Measurements from ENCODE around the gene SRSF12.
"Not testable (repeated sequence)": the region's sequence is repeated elsewhere in the genome, so short reads cannot be mapped to it uniquely, and the experiment has no call there.

The SRSF12 gene

GRCh38 chr6:89069536-89070163 lies 48.2 kb downstream of the SRSF12 start:
- no peak for DNase-seq

GRCh38 chr6:89068695-89069094 lies 49.2 kb downstream of the SRSF12 start:
- DNase-seq: no peak

GRCh38 chr6:89067796-89068195 lies 50.1 kb downstream of the SRSF12 start:
- no peak for DNase-seq

GRCh38 chr6:89066940-89067646 lies 50.8 kb downstream of the SRSF12 start:
- no peak for DNase-seq

- not testable (repeated sequence) for DNase-seq
Observed at GRCh38 chr6:89066121-89066520, 51.8 kb downstream of the SRSF12 start.

GRCh38 chr6:89064931-89065330 lies 52.9 kb downstream of the SRSF12 start:
- DNase-seq: not testable (repeated sequence)

- DNase-seq: no peak
Observed at GRCh38 chr6:89063881-89064280, 54.0 kb downstream of the SRSF12 start.

GRCh38 chr6:89059227-89059626 lies 58.6 kb downstream of the SRSF12 start:
- DNase-seq: no peak

- DNase-seq: no peak
Observed at GRCh38 chr6:89058627-89059026, 59.2 kb downstream of the SRSF12 start.

GRCh38 chr6:89057759-89058158 lies 60.1 kb downstream of the SRSF12 start:
- DNase-seq: no peak

- DNase-seq: no peak
Observed at GRCh38 chr6:89054208-89054607, 63.7 kb downstream of the SRSF12 start.

- peak; percentile 6 for DNase-seq
Observed at GRCh38 chr6:89051676-89052075, 66.2 kb downstream of the SRSF12 start.

- no peak for DNase-seq
Observed at GRCh38 chr6:89050697-89051096, 67.2 kb downstream of the SRSF12 start.

- DNase-seq: no peak
Observed at GRCh38 chr6:89050155-89050554, 67.7 kb downstream of the SRSF12 start.

- no peak for DNase-seq
Observed at GRCh38 chr6:89048985-89049384, 68.9 kb downstream of the SRSF12 start.

- no peak for DNase-seq
Observed at GRCh38 chr6:89048288-89048923, 69.5 kb downstream of the SRSF12 start.

- no peak for DNase-seq
Observed at GRCh38 chr6:89047473-89047872, 70.4 kb downstream of the SRSF12 start.

All from activated CD4-positive, alpha-beta T cell treated with anti-CD3 and anti-CD28 coated beads, Interleukin-2, amount 50 U/mL, for 16 hours (primary cell).